ENCODE results near the gene TNRC18. TPM values are rescaled to one million over a fixed set of nuclear protein-coding genes. Genes with fewer than 3 reads are reported as not detected.

The TNRC18 gene
- total and polyA plus RNA-seq, 2 donors (not counting 3 experiments of a cell fraction or from before 2014, with no cell fraction given): 14.8 to 64.6 TPM

DNA sequence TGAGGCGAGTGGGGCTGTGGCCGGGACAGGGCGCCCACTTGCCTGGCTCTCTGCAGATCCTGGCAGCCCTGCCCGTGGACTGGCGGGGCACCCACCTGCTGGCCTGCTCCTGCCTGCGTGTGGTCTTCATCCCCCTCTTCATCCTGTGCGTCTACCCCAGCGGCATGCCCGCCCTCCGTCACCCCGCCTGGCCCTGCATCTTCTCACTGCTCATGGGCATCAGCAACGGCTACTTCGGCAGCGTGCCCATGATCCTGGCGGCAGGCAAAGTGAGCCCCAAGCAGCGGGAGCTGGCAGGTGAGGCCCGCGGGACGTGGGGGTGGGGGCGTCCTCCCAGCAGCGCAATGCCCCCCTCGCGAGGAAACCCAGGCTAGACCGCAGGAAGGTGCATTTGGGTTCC lies 123.3 kb downstream of the TNRC18 start:
- ChIA-PET CTCF (no interaction called here), POLR2A (no interaction called here)
- no TSS peak for BruUV-seq (replicated peaks)
- Histone ChIP-seq H3K27ac (ENCODE audit: insufficient read depth, low read depth, low read length) (no peak overlapping the region), H3K4me2 (ENCODE audit: insufficient read depth, low read length) (no peak overlapping the region), H3K9ac (replicated peaks; ENCODE audit: extremely low read depth, insufficient read depth, low read length) (no peak overlapping the region), H4K20me1 (replicated peaks; ENCODE audit: control insufficient read depth, extremely low read depth, insufficient read depth, low read length) (no peaks in the 10 kb centered on the region), H3K4me1 (ENCODE audit: control insufficient read depth, extremely low read depth, insufficient read depth, low read length) (no peaks in the 10 kb centered on the region), H2AFZ (ENCODE audit: low read depth, low read length) (no peak overlapping the region), H3K27me3 (ENCODE audit: control insufficient read depth in 2 of 2, insufficient read depth in 2 of 2, low read length in 2 of 2) (no peaks in the 10 kb centered on the region), H3K9me3 (replicated peaks; ENCODE audit: control insufficient read depth, insufficient read depth, low read length) (no peaks in the 10 kb centered on the region), H3K4me3 (replicated peaks in 1 of 3; ENCODE audit: insufficient read depth in 1 of 3, low read depth in 1 of 3, low read length in 3 of 3) (no peak overlapping the region), H3K79me2 (ENCODE audit: control insufficient read depth, insufficient read depth, low read length) (no peaks in the 10 kb centered on the region), H3K36me3 (ENCODE audit: control insufficient read depth in 2 of 2, extremely low read depth in 1 of 2, insufficient read depth in 2 of 2, low read length in 2 of 2) (no peaks in the 10 kb centered on the region), H3K9me1 (replicated peaks; ENCODE audit: control insufficient read depth, extremely low read depth, insufficient read depth, low read length) (no peaks in the 10 kb centered on the region)
- TF ChIP-seq JUN (IDR thresholded peaks at IDR 0.05; ENCODE audit: borderline replicate concordance, insufficient read depth, insufficient read length, low read depth): no peak
- no peak for TF ChIP-seq GATA2 (IDR thresholded peaks at IDR 0.05; ENCODE audit: insufficient read depth, insufficient read length, low read depth, low read length)
- TF ChIP-seq, protein P1, sequence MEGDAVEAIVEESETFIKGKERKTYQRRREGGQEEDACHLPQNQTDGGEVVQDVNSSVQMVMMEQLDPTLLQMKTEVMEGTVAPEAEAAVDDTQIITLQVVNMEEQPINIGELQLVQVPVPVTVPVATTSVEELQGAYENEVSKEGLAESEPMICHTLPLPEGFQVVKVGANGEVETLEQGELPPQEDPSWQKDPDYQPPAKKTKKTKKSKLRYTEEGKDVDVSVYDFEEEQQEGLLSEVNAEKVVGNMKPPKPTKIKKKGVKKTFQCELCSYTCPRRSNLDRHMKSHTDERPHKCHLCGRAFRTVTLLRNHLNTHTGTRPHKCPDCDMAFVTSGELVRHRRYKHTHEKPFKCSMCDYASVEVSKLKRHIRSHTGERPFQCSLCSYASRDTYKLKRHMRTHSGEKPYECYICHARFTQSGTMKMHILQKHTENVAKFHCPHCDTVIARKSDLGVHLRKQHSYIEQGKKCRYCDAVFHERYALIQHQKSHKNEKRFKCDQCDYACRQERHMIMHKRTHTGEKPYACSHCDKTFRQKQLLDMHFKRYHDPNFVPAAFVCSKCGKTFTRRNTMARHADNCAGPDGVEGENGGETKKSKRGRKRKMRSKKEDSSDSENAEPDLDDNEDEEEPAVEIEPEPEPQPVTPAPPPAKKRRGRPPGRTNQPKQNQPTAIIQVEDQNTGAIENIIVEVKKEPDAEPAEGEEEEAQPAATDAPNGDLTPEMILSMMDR (IDR thresholded peaks at IDR 0.05; ENCODE audit: extremely low read depth in 1 of 2, insufficient read depth in 1 of 2, low read depth in 1 of 2, low read length in 2 of 2): no peak
- no peak for TF ChIP-seq POLR2A (IDR thresholded peaks at IDR 0.05; ENCODE audit: low read depth, low read length)
- TF ChIP-seq, protein P2, sequence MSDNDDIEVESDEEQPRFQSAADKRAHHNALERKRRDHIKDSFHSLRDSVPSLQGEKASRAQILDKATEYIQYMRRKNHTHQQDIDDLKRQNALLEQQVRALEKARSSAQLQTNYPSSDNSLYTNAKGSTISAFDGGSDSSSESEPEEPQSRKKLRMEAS (IDR thresholded peaks at IDR 0.05; ENCODE audit: insufficient read depth, insufficient read length): no peak
- TF ChIP-seq EZH2 (IDR thresholded peaks at IDR 0.05; ENCODE audit: borderline replicate concordance, low read depth, low read length, severe bottlenecking): no peak
- no peak for TF ChIP-seq FOS (IDR thresholded peaks at IDR 0.05; ENCODE audit: borderline replicate concordance, insufficient read depth, low read length)
- no peak for TF ChIP-seq POLR2AphosphoS5 (IDR thresholded peaks at IDR 0.05; ENCODE audit: insufficient read depth, low read depth, low read length)
- no peak for TF ChIP-seq MYC (IDR thresholded peaks at IDR 0.05; ENCODE audit: low read depth, low read length)
- dilution Hi-C loops (cut with MboI; ENCODE audit: extremely low pct_ligation_motif_present, low sequenced_read_pairs): no loop called here
- DNase-seq (ENCODE audit: low read depth, low spot score) (no peak), FAIRE-seq (no peak)
- intact Hi-C loops (cut with micrococcal nuclease): no loop called here
